Transverse colon (tissue), 4 donors: ENCODE results near the gene LDLRAP1. TPM values are rescaled to one million over a fixed set of nuclear protein-coding genes. Genes with fewer than 3 reads are reported as not detected.

Experiments used
- DNase-seq: peaks from one replicate; pipeline ENCODE4 v3.0.0-alpha.2; 2019
- H3K27ac ChIP-seq, 4 donors: fragments of 200-600 bp; sonication (generic); 2 replicates each; pipeline ENCODE4 v1.5.1; 2016 to 2018; ENCODE audit warnings: inconsistent platforms in 4 of 4
- H3K27me3 ChIP-seq: fragments of 200-600 bp; sonication (generic); 2 replicates; pipeline ENCODE4 v1.5.1; 2017; ENCODE audit warnings: inconsistent platforms
- H3K36me3 ChIP-seq, 4 donors: fragments of 200-600 bp; sonication (generic); 2 replicates each; pipeline ENCODE4 v1.5.1; 2017 to 2019; ENCODE audit warnings: inconsistent platforms in 4 of 4
- H3K4me1 ChIP-seq, 4 donors: fragments of 200-600 bp; sonication (generic); 2 replicates each; pipeline ENCODE4 v1.5.1; 2017 to 2020; ENCODE audit warnings: inconsistent platforms in 4 of 4
- H3K4me3 ChIP-seq, 4 donors: fragments of 200-600 bp; sonication (generic); 1 replicate in 1 of 4; 2 replicates in 3 of 4; pipeline versions ENCODE4 v1.5.1 to v1.6.1; 2017 to 2019; ENCODE audit warnings: inconsistent platforms in 4 of 4
- H3K9me3 ChIP-seq, 2 donors: fragments of 200-600 bp; sonication (generic); 2 replicates each; pipeline ENCODE4 v1.5.1; 2017 to 2019; ENCODE audit warnings: inconsistent platforms in 2 of 2
- EP300 ChIP-seq: sonication (generic); formaldehyde crosslinking; IDR thresholded peaks from one replicate; pipeline ENCODE4 v1.6.1; 2017; ENCODE audit warnings: antibody characterized with exemption, low read depth
- POLR2A ChIP-seq: fragments of 450-650 bp; IDR thresholded peaks from one replicate; pipeline ENCODE4 v1.6.1; 2016; ENCODE audit warnings: antibody characterized with exemption, mild to moderate bottlenecking, moderate library complexity
- POLR2AphosphoS5 ChIP-seq, 3 donors: sonication (generic); formaldehyde crosslinking; IDR thresholded peaks; one replicate each; pipeline ENCODE4 v1.6.1; 2016; ENCODE audit warnings: antibody characterized with exemption in 3 of 3
- WGBS, 2 donors: methylation state at CpG; one replicate each; pipeline ENCODE4 v1.1.5; 2018; ENCODE audit warnings: low coverage in 1 of 2; 5-methylcytosine and 5-hydroxymethylcytosine counted together
- in situ Hi-C, 4 donors: fragments of 200-750 bp; cut with MboI; loops; one replicate each; pipeline versions ENCODE4 v1.15.0 to v1.15.1; 2017; ENCODE audit warnings: low sequenced_read_pairs in 3 of 4, low pct_ligation_motif_present in 1 of 4, low pct_unique_long_range_greater_than_20kb in 1 of 4
- intact Hi-C: fragments of 100-400 bp; cut with DNase I; formaldehyde crosslinking; loops from one replicate; pipeline ENCODE4 v1.15.1; 2023; ENCODE audit warnings: low total_unique reads
- total RNA-seq, 4 donors: library from RNA; depleted of rRNA; stranded (reverse); fragments of >200 nt; gene quantifications; one replicate each; pipeline ENCODE4 v1.1.0, GENCODE V29; 2016
- TF ChIP-seq, protein P1 (sequence below), 5 experiments: fragments of 200-600 bp in 3 of 5; fragments of 450-650 bp in 2 of 5; sonication (generic) in 3 of 5; IDR thresholded peaks; 1 replicate in 2 of 5; 2 replicates in 3 of 5; pipeline ENCODE4 v1.5.1; 2016 to 2017; ENCODE audit warnings: antibody characterized with exemption in 5 of 5, inconsistent platforms in 3 of 5, mild to moderate bottlenecking in 2 of 5, moderate library complexity in 1 of 5

Gene LDLRAP1
- total RNA-seq, 4 donors from 2014 or later, result 24.9 to 75.6 (median 37.8) TPM

DNA sequence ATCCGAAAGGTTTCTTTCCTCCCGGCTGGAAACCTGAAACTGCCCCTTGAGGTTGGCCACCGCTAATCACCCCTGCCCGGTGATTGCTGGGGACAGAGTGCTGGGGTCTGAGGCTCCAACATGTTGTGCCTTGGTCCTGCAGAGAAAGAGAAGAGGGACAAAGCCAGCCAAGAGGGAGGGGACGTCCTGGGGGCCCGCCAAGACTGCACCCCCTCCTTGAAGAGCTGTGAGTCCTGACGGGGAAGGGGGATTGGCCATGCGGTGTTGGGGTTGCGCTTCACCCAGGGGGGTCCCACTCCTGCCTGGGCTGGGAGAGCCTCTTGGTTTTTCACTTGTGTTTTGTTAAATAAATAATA, 19.5 kb downstream of the LDLRAP1 start:
- intact Hi-C loops, result no loop called here
- Histone ChIP-seq H3K4me1 (peaks cover 14 to 51% (median 34%) of the 10 kb centered on the region in 4 donors), H3K36me3 (peaks cover 0 to 11% (median 0%) of the 10 kb centered on the region in 4 donors), H3K9me3 (no peaks in the 10 kb centered on the region), H3K4me3 (no peak overlapping the region), H3K27me3 (no peaks in the 10 kb centered on the region), H3K27ac (peak overlapping the region; percentile 83 to 85 (median 84))
- no peak for DNase-seq
- WGBS, 2 donors, result 88% methylated on average over 9 of the region's 9 CpGs; no CpG with 5 or more reads in 1 of the 2 donors
- TF ChIP-seq, protein P1, sequence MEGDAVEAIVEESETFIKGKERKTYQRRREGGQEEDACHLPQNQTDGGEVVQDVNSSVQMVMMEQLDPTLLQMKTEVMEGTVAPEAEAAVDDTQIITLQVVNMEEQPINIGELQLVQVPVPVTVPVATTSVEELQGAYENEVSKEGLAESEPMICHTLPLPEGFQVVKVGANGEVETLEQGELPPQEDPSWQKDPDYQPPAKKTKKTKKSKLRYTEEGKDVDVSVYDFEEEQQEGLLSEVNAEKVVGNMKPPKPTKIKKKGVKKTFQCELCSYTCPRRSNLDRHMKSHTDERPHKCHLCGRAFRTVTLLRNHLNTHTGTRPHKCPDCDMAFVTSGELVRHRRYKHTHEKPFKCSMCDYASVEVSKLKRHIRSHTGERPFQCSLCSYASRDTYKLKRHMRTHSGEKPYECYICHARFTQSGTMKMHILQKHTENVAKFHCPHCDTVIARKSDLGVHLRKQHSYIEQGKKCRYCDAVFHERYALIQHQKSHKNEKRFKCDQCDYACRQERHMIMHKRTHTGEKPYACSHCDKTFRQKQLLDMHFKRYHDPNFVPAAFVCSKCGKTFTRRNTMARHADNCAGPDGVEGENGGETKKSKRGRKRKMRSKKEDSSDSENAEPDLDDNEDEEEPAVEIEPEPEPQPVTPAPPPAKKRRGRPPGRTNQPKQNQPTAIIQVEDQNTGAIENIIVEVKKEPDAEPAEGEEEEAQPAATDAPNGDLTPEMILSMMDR (IDR thresholded peaks at IDR 0.05), result no peak
- TF ChIP-seq POLR2A (no peak), POLR2AphosphoS5 (IDR thresholded peaks at IDR 0.05) (no peak), EP300 (no peak)
- in situ Hi-C loops, result no loop called here

- H3K4me3 ChIP-seq, result no peak overlapping the region
- no peaks in the 10 kb centered on the region for H3K27me3 ChIP-seq
- no peaks in the 10 kb centered on the region for H3K9me3 ChIP-seq
- H3K4me1 ChIP-seq, result peaks cover 16 to 57% (median 36%) of the 10 kb centered on the region in 4 donors
- no peak for DNase-seq
- intact Hi-C loops, result no loop called here
- TF ChIP-seq, protein P1 (IDR thresholded peaks at IDR 0.05), result no peak
- no peak for TF ChIP-seq POLR2A
- no peak for TF ChIP-seq EP300
- peaks cover 0 to 9% (median 0%) of the 10 kb centered on the region in 4 donors for H3K36me3 ChIP-seq
- peak overlapping the region in 3 of 4 donors; percentile 83 to 85 (median 84) for H3K27ac ChIP-seq
- 93 to 96% methylated on average over 5 to 18 of the region's 20 CpGs for WGBS, 2 donors
- in situ Hi-C loops, result no loop called here
Observed at GRCh38 chr1:25563330-25564215, 20.2 kb downstream of the LDLRAP1 start.

DNA sequence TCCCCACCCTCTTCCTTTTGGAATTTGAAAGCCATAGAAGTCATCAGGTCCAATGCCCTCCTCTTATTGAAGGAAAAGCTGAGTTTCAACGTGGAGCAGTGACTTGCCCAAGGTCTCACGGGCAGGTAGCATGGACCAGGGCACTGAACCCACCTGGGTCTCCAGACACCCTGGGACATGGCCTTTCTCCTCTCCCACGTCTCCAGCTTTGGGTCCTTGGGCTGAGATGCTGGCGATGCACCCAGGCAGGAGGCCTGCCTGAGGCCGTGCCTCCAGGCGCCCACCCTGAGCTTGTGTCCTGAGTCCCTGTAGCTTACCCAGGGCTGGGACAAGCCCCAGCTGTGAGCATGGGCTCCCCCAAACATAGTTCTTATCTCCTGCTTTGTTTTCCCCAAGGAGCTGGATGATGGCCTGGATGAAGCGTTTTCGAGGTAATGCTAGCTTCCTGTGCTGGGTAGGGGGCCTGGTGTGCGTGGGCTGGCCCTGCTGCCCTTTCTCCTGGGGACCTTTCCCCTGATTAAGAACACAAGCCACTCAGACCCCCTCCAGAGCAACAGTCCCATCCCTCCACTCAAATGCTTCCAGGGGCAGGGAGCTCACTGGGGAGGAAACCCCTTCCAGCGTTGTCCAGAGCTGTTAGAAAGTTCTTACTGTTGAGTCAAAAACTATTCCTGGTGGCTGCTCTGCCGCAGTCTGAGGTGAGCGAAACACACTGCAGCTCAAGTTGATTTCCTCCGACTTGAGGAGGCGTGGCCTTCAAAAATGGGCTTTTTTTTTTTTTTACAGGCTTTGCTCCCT, 21.6 kb downstream of the LDLRAP1 start:
- Histone ChIP-seq H3K4me1 (peaks cover 21 to 65% (median 36%) of the 10 kb centered on the region in 4 donors), H3K9me3 (no peaks in the 10 kb centered on the region), H3K27me3 (no peaks in the 10 kb centered on the region), H3K36me3 (peaks cover 0 to 7% (median 0%) of the 10 kb centered on the region in 4 donors), H3K4me3 (no peak overlapping the region), H3K27ac (peak overlapping the region in 2 of 4 donors; percentile 82 to 83)
- WGBS, 2 donors, result 77 to 81% methylated on average over 4 to 14 of the region's 14 CpGs
- TF ChIP-seq, protein P1 (IDR thresholded peaks at IDR 0.05), result no peak
- TF ChIP-seq EP300, result no peak
- no peak for TF ChIP-seq POLR2A
- TF ChIP-seq POLR2AphosphoS5 (IDR thresholded peaks at IDR 0.05), result no peak
- in situ Hi-C loops, result no loop called here
- intact Hi-C loops, result no loop called here
- no peak for DNase-seq

DNA sequence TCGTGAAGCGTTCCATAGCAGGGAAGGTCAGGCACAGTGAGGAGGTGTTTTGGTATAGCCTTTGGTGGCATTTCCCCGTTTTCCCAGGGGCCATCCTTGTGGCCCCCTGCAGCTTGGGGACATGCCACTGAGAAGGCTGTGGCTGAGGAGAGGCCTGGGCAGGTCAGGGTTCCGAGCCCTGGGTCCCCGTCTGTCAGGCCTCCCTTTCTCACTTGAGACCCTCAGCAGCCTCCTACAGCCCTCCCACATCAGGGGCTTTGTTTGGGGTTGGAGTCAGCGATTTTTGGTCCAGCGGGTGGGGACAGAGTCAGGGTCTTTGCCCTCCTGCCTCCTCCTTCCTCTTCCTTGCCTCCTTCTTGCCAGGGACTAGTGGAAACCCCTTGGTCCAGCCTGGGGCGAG, 22.2 kb downstream of the LDLRAP1 start:
- Histone ChIP-seq H3K27ac (peak overlapping the region in 2 of 4 donors; percentile 82 to 83), H3K27me3 (no peaks in the 10 kb centered on the region), H3K4me1 (peaks cover 21 to 60% (median 36%) of the 10 kb centered on the region in 4 donors), H3K4me3 (no peak overlapping the region), H3K36me3 (peaks cover 0 to 7% (median 0%) of the 10 kb centered on the region in 4 donors), H3K9me3 (no peaks in the 10 kb centered on the region)
- DNase-seq, result no peak
- WGBS, 2 donors, result 90 to 92% methylated on average over 3 to 8 of the region's 8 CpGs
- no peak for TF ChIP-seq POLR2A
- TF ChIP-seq POLR2AphosphoS5 (IDR thresholded peaks at IDR 0.05), result no peak
- no peak for TF ChIP-seq EP300
- TF ChIP-seq, protein P1 (IDR thresholded peaks at IDR 0.05), result no peak
- in situ Hi-C loops, result no loop called here
- intact Hi-C loops, result no loop called here
